ENCODE measurements around the gene SKAP1. TPM values are rescaled to one million over a fixed set of nuclear protein-coding genes. Genes with fewer than 3 reads are reported as not detected.

The SKAP1 gene
- total RNA-seq, 1 experiment from 2014 or later: not detected

- in situ Hi-C loops (cut with HindIII; ENCODE audit: low sequenced_read_pairs): no loop called here
- no peak for DNase-seq (ENCODE audit: low spot score)
These were observed 318.1 kb downstream of the SKAP1 start for GRCh38 chr17:48111937-48112241.

GRCh38 chr17:48110761-48111160, 319.3 kb downstream of the SKAP1 start:
- in situ Hi-C loops (cut with HindIII; ENCODE audit: low sequenced_read_pairs): no loop called here
- no peak for DNase-seq (ENCODE audit: low spot score)

- in situ Hi-C loops (cut with HindIII; ENCODE audit: low sequenced_read_pairs): no loop called here
- DNase-seq (ENCODE audit: low spot score): peak; percentile 92
These were observed 322.6 kb downstream of the SKAP1 start, which contains the start of gene SNX11 for GRCh38 chr17:48107137-48108055. Gene SNX11, plus strand, starts transcription at chr17:48107766. Its CDS starts 4,278 bp downstream, at chr17:48112044.

- in situ Hi-C loops (cut with HindIII; ENCODE audit: low sequenced_read_pairs): no loop called here
- DNase-seq (ENCODE audit: low spot score): no peak
These were observed 323.2 kb downstream of the SKAP1 start for GRCh38 chr17:48106802-48107136.

GRCh38 chr17:48104440-48104839, 325.6 kb downstream of the SKAP1 start:
- DNase-seq (ENCODE audit: low spot score): no peak
- in situ Hi-C loops (cut with HindIII; ENCODE audit: low sequenced_read_pairs): no loop called here

GRCh38 chr17:48102798-48103715, 327.0 kb downstream of the SKAP1 start:
- in situ Hi-C loops (cut with HindIII; ENCODE audit: low sequenced_read_pairs): no loop called here
- no peak for DNase-seq (ENCODE audit: low spot score)

GRCh38 chr17:48102043-48102750, 327.8 kb downstream of the SKAP1 start:
- DNase-seq (ENCODE audit: low spot score): no peak
- in situ Hi-C loops (cut with HindIII; ENCODE audit: low sequenced_read_pairs): no loop called here

GRCh38 chr17:48101012-48101720, 328.8 kb downstream of the SKAP1 start, which contains the start of gene CBX1:
Gene CBX1, minus strand, starts transcription at chr17:48101478. Its CDS starts 24,474 bp downstream, at chr17:48077004.
- in situ Hi-C loops (cut with HindIII; ENCODE audit: low sequenced_read_pairs): no loop called here
- DNase-seq (ENCODE audit: low spot score): peak; percentile 91

- in situ Hi-C loops (cut with HindIII; ENCODE audit: low sequenced_read_pairs): no loop called here
- peak; percentile 72 for DNase-seq (ENCODE audit: low spot score)
These were observed 329.4 kb downstream of the SKAP1 start for GRCh38 chr17:48100591-48101011.

GRCh38 chr17:48100160-48100559, 329.9 kb downstream of the SKAP1 start:
- no peak for DNase-seq (ENCODE audit: low spot score)
- in situ Hi-C loops (cut with HindIII; ENCODE audit: low sequenced_read_pairs): no loop called here

GRCh38 chr17:48095611-48096010, 334.4 kb downstream of the SKAP1 start:
- in situ Hi-C loops (cut with HindIII; ENCODE audit: low sequenced_read_pairs): loop anchor here (5.0 kb wide), 1 partner anchor 63 kb away; no protein-coding TSS in a partner anchor

GRCh38 chr17:48093341-48094045, 336.5 kb downstream of the SKAP1 start:
- no peak for DNase-seq (ENCODE audit: low spot score)
- in situ Hi-C loops (cut with HindIII; ENCODE audit: low sequenced_read_pairs): no loop called here

More at GRCh38 chr17:48095611-48096010, 334.4 kb downstream of the SKAP1 start:
- no peak for DNase-seq (ENCODE audit: low spot score)

- in situ Hi-C loops (cut with HindIII; ENCODE audit: low sequenced_read_pairs): loop anchor here (10.0 kb wide), 1 partner anchor 280 kb away; no protein-coding TSS in a partner anchor
- no peak for DNase-seq (ENCODE audit: low spot score)
These were observed 345.1 kb downstream of the SKAP1 start for GRCh38 chr17:48084932-48085331.

Other genes with a start within 250 kb of the SKAP1 start
- gene HOXB1, start 100.8 kb upstream of the SKAP1 start, total RNA-seq (2014; rRNA removed; shearing (Covaris generic)): not detected in 2 replicates
- 8.9 and 19.7 TPM in 2 replicates for gene HOXB2, start 114.9 kb upstream of the SKAP1 start, total RNA-seq (2014; rRNA removed; shearing (Covaris generic))
- 0.78 and 2.2 TPM in 2 replicates for gene HOXB4, start 148.1 kb upstream of the SKAP1 start, total RNA-seq (2014; rRNA removed; shearing (Covaris generic))
- gene HOXB3, start 160.0 kb upstream of the SKAP1 start, total RNA-seq (2014; rRNA removed; shearing (Covaris generic)): 0.74 and 12.0 TPM in 2 replicates
- 1.7 TPM in 1 of 2 replicates, not detected in the other for gene HOXB5, start 163.6 kb upstream of the SKAP1 start, total RNA-seq (2014; rRNA removed; shearing (Covaris generic))
- 0.92 and 2.0 TPM in 2 replicates for gene HOXB6, start 174.8 kb upstream of the SKAP1 start, total RNA-seq (2014; rRNA removed; shearing (Covaris generic))
- gene HOXB7, start 180.8 kb upstream of the SKAP1 start, total RNA-seq (2014; rRNA removed; shearing (Covaris generic)): 9.1 and 12.8 TPM in 2 replicates
- 0.10 TPM in 1 of 2 replicates, not detected in the other for gene HOXB8, start 185.1 kb upstream of the SKAP1 start, total RNA-seq (2014; rRNA removed; shearing (Covaris generic))
- 1.8 and 4.1 TPM in 2 replicates for gene HOXB9, start 196.1 kb upstream of the SKAP1 start, total RNA-seq (2014; rRNA removed; shearing (Covaris generic))